HG03565 (cell line): ENCODE results near the gene MCTP1.
"Not testable (repeated sequence)": the region's sequence is repeated elsewhere in the genome, so short reads cannot be mapped to it uniquely, and the experiment has no call there.

Experiments
- ATAC-seq: cut with Tn5 transposase; IDR thresholded peaks from one replicate; pipeline ENCODE4 v1.9.1; 2021; ENCODE audit warnings: mild to moderate bottlenecking, moderate library complexity; ENCODE audit not compliant: unreplicated experiment

Gene MCTP1

DNA sequence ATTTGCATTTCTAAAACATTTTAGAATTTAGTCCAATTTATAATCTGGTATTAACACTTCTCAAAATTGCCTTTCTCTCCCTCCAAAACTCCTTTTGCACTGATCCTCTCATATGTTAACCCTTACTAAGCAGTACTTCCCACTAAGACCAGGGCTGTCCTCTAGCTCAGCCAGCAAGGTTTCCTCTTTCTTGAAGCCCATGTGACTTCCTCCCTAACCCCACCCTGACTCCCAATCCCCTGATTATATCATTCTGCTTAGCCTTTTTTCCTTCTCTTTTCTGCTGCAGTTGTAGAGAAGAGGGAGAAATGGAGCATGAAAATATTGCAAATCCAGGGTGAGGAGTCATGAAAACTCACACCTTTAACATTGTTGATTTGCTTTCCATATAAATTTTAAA, 241.7 kb downstream of the MCTP1 start:
- ATAC-seq, result no peak

DNA sequence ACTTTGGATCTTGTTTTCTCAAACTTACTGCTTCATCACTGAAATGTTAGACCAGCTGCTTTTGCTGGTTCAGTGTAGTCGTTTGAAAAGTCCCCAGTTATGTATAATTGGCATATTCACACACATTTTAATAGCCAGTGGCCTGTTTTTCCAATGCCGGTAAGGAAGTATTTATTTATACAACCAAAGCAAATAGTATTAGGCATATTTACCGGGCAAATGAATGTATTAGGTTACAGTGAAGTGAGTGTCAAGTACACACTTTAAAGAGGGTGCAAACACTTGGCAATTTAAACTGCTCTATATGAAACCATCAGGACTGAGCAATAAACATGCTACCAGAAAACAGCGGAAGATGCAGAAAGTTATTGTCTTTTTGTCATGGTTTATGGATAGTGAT, 242.9 kb downstream of the MCTP1 start:
- no peak for ATAC-seq

GRCh38 chr5:95035891-95036685, 248.8 kb downstream of the MCTP1 start:
- ATAC-seq, result no peak

- ATAC-seq, result no peak
Observed at GRCh38 chr5:95032801-95033200, 252.1 kb downstream of the MCTP1 start.

- ATAC-seq, result no peak
Observed at GRCh38 chr5:95029569-95030366, 255.1 kb downstream of the MCTP1 start.

- no peak for ATAC-seq
Observed at GRCh38 chr5:95027775-95028174, 257.1 kb downstream of the MCTP1 start.

- ATAC-seq, result no peak
Observed at GRCh38 chr5:95027151-95027721, 257.7 kb downstream of the MCTP1 start.

- no peak for ATAC-seq
Observed at GRCh38 chr5:95026718-95027117, 258.2 kb downstream of the MCTP1 start.

- peak; percentile 50 for ATAC-seq
Observed at GRCh38 chr5:95022967-95023695, 261.8 kb downstream of the MCTP1 start.

DNA sequence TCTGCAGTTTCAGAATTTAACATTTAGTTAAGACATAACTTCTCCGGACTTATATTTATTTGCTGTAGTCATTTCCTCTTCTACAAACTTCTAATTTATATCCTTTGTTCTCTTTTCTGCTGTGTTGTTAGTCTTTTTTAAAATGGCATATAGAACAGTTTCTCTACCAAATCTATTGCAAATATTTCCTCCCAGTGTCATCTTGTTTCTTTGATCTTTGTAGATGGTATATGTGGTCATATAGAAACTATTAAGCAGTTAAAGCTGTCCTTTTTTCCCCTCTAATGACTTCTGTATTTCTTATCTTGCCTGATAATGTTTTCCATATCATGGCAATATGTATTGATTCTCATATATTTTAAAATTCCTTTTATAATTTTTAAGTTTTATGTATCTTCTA, 264.5 kb downstream of the MCTP1 start:
- no peak for ATAC-seq

DNA sequence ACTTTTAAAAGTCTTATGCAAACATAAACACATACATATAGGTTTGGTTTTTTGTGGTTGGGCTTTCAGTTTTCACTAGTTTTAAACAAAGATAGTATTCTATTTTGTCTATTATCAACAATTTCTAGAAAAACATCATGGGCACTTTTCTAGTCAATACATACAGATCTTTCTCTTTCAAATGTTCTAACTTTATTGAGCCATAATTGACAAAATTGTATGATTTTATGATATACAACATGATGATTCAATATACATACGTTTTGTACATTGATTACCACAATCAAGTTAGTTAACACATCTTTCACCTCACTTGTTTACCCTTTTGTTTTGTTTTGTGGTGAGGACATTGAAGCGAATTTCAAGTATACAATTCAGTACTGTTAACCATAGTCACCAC, 265.9 kb downstream of the MCTP1 start:
- no peak for ATAC-seq

DNA sequence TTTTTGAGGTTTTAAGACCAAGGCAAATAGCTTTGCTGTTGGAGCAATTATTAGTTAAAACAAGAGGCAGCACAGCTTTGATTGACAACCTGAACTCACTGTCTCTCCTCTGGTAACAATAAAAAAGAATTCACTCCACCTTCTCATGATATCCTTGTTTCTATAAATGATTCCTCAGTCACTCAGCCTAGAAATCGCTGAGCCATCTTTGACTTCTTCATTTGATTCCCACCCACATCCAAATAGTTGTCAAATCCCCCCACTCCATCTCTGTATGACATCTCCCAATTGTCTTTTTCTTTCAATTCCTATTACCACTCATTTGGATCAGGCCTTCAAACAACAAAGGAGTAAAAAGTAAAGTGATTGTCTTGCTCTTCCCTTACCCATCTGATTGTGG, 266.4 kb downstream of the MCTP1 start:
- ATAC-seq, result no peak

- ATAC-seq, result no peak
Observed at GRCh38 chr5:95009812-95010211, 275.1 kb downstream of the MCTP1 start.

- ATAC-seq, result peak; percentile 65
Observed at GRCh38 chr5:95007921-95008597, 276.8 kb downstream of the MCTP1 start.

GRCh38 chr5:95005811-95006210, 279.1 kb downstream of the MCTP1 start:
- no peak for ATAC-seq

DNA sequence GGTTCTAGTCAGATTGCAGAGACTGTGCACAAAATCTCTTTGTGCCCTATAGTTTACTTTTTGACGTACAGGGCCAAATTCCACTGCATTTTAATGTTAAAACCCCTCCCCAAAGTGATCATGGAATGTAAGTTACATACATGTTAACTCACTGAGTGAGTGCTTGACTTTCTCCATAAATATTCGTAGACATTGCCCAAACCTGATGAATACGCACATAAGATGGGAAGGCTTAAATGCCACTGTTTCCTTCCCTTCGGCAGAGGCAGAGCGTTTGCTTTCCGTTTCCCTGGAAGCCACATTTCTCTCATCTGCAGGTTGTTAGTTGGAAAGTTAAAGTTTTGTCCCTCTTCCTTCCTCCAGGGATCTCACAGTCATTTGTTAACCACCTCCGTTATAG, 286.2 kb downstream of the MCTP1 start:
- ATAC-seq, result no peak

DNA sequence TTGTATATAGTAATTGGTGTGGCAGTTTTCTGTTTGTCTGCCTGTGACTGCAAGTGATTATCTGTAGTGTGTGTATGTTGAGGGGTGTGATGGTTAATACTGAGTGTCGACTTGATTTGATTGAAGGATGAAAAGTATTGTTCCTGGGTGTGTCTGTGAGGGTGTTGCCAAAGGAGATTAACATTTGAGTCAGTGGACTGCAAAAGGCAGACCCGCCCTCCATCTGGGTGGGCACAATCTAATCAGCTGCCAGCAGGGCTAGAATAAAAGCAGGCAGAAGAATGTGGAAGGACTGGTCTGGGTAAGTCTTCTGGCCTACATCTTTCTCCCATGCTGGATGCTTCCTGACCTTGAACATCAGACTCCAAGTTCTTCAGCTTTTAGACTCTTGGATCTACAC, 290.4 kb downstream of the MCTP1 start:
- not testable (repeated sequence) for ATAC-seq

DNA sequence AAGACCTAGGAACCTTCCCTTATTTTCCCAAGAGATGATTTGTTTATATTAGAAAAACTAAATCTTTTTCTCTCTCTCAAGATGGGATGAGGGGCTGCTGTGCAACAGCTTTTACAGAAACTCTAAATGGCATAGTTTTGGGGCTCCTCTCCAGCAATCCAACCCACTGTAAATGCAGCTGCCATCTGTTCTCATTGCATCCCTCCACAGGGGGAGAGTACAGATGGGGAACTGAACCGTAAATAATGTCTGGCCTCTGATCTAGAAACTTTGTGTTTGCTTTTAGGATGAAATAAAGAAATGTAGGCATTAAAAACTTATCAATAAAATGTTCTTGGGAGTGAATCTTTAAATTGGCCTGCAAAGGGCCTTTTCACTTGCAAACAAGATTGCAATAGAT, 291.4 kb downstream of the MCTP1 start:
- ATAC-seq, result no peak

GRCh38 chr5:94992325-94992724, 292.6 kb downstream of the MCTP1 start:
- ATAC-seq, result no peak

- no peak for ATAC-seq
Observed at GRCh38 chr5:94983861-94984535, 300.9 kb downstream of the MCTP1 start.
